HEK293T (cell line): ENCODE results near the gene ADH7.
"Not testable (repeated sequence)": the region's sequence is repeated elsewhere in the genome, so short reads cannot be mapped to it uniquely, and the experiment has no call there.

ENCODE experiments used
- BHLHE40 ChIP-seq: fragments of 450-650 bp; IDR thresholded peaks from 2 replicates; pipeline ENCODE4 v1.6.1; 2016; ENCODE audit warnings: mild to moderate bottlenecking, moderate library complexity, borderline replicate concordance
- ELF4 ChIP-seq: fragments of 450-650 bp; IDR thresholded peaks from 2 replicates; pipeline ENCODE4 v1.6.1; 2017; ENCODE audit warnings: antibody characterized with exemption
- FOXA1 ChIP-seq: fragments of 450-650 bp; IDR thresholded peaks from 2 replicates; pipeline ENCODE4 v1.6.1; 2016; ENCODE audit warnings: mild to moderate bottlenecking
- LEF1 ChIP-seq: fragments of 450-650 bp; IDR thresholded peaks from 2 replicates; pipeline ENCODE4 v1.6.1; 2017; ENCODE audit warnings: mild to moderate bottlenecking, borderline replicate concordance
- SP1 ChIP-seq: fragments of 450-650 bp; IDR thresholded peaks from 2 replicates; pipeline ENCODE4 v1.6.1; 2017
- SUZ12 ChIP-seq: fragments of 450-650 bp; IDR thresholded peaks from 2 replicates; pipeline ENCODE4 v1.6.1; 2016; ENCODE audit warnings: mild to moderate bottlenecking
- TARDBP ChIP-seq: fragments of 450-650 bp; IDR thresholded peaks from 2 replicates; pipeline ENCODE4 v1.6.1; 2016
- ZNF384 ChIP-seq: fragments of 450-650 bp; IDR thresholded peaks from 2 replicates; pipeline ENCODE4 v1.6.1; 2016

DNA sequence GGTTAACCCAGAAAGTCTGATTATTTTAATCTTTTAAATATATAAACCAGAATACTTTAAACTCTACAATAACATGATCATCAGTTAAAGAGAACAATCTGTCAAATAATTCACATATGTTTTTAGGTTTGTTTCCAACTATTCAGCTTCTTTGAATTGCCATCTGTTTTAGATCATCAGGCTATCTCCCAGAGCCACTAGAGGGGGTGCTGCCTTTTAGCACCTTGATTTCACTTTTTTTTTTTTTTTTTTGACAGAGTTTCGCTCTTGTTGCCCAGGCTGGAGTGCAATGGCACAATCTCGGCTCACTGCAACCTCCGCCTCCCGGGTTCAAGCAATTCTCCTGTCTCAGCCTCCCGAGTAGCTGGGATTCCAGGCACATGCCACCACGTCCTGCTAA lies 57.8 kb downstream of the ADH7 start:
- TF ChIP-seq SP1, FOXA1, BHLHE40, ELF4, LEF1, SUZ12, TARDBP: not testable (repeated sequence)
- peak; percentile 81 for TF ChIP-seq ZNF384
